ENCODE results near the gene CTNNB1. TPM values are rescaled to one million over a fixed set of nuclear protein-coding genes. Genes with fewer than 3 reads are reported as not detected.

Gene CTNNB1
- total and polyA plus RNA-seq, 2 of the 13 experiments (the other 11 are each of a cell fraction or from before 2014, with no cell fraction given), result 398 to 489 TPM

DNA sequence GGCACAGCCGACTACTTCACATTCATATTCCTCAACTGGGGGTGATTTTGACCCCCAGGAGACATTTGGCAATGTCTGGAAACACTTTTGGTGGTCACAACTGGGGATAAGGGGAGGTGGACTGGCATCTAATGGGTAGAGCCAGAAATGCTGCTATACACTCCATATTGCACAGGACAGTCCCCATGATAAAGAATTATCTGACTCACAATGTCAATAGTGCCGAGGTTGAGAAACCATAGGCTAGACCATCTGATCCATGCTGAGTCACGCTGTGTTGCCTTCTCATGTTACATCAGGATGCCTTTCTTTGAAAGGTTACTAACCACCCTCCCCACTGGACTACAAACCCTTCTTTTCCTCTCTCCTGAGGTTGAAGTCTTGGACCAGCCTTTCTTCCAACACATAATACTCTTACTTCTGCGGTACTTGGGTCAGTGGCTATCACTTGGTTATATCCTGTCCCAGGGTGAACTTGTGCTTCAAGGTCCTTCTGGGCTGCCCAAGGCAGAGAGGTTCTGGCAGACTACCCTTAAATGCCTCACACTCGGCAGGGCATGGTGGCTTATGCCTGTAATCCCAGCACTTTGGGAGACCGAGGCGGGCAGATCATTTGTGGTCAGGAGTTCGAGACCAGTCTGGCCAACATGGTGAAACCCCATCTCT is 68.8 kb downstream of the CTNNB1 start (continued):
- TF ChIP-seq, protein P1, sequence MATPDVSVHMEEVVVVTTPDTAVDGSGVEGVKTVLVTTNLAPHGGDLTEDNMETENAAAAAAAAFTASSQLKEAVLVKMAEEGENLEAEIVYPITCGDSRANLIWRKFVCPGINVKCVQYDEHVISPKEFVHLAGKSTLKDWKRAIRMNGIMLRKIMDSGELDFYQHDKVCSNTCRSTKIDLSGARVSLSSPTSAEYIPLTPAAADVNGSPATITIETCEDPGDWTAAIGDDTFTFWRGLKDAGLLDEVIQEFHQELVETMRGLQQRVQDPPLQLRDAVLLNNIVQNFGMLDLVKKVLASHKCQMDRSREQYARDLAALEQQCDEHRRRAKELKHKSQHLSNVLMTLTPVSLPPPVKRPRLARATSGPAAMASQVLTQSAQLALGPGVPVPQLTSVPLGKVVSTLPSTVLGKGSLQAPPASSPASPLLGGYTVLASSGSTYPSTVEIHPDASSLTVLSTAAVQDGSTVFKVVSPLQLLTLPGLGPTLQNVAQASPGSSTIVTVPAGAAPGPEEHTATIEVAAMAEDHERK (CRISPR knock-in tag; IDR thresholded peaks at IDR 0.05; ENCODE audit: low read depth), result 0 out of 2 replicates have a peak, but pooled peaks have one; percentile 41
- TF ChIP-seq, protein P2, sequence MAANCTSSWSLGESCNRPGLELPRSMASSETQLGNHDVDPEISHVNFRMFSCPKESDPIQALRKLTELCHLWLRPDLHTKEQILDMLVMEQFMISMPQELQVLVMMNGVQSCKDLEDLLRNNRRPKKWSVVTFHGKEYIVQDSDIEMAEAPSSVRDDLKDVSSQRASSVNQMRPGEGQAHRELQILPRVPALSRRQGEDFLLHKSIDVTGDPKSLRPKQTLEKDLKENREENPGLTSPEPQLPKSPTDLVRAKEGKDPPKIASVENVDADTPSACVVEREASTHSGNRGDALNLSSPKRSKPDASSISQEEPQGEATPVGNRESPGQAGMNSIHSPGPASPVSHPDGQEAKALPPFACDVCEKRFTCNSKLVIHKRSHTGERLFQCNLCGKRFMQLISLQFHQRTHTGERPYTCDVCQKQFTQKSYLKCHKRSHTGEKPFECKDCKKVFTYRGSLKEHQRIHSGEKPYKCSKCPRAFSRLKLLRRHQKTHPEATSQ (CRISPR knock-in tag; IDR thresholded peaks at IDR 0.05; ENCODE audit: borderline replicate concordance), result no peak
- TF ChIP-seq FOXK2 (IDR thresholded peaks at IDR 0.05) (peak; percentile 65), CHD2 (IDR thresholded peaks at IDR 0.05; ENCODE audit: low read depth, low read length) (no peak), HOXA7 (CRISPR knock-in tag; IDR thresholded peaks at IDR 0.05) (no peak), ZBTB3 (CRISPR knock-in tag; IDR thresholded peaks at IDR 0.05; ENCODE audit: borderline replicate concordance, low read depth) (0 out of 2 replicates have a peak, but pooled peaks have one; percentile 63), NFYC (CRISPR knock-in tag; IDR thresholded peaks at IDR 0.05) (0 out of 2 replicates have a peak, but pooled peaks have one; percentile 32), NFKB2 (CRISPR knock-in tag; IDR thresholded peaks at IDR 0.05; ENCODE audit: borderline replicate concordance) (no peak), LCORL (IDR thresholded peaks at IDR 0.05) (no peak), LCORL (CRISPR knock-in tag; IDR thresholded peaks at IDR 0.05) (peak; percentile 61), TCF7L2 (IDR thresholded peaks at IDR 0.05; ENCODE audit: low read depth, low read length) (no peak), JUN (CRISPR knock-in tag; IDR thresholded peaks at IDR 0.05) (peak; percentile 91), TBX2 (CRISPR knock-in tag; IDR thresholded peaks at IDR 0.05; ENCODE audit: borderline replicate concordance) (peak; percentile 88), SAP130 (CRISPR knock-in tag; IDR thresholded peaks at IDR 0.05; ENCODE audit: low read depth) (peak; percentile 98), DNMT3B (CRISPR knock-in tag; conservative IDR thresholded peaks at IDR 0.05) (0 out of 2 replicates have a peak, but pooled peaks have one; percentile 49), PCBP2 (optimal IDR thresholded peaks at IDR 0.05; ENCODE audit: low read depth, low read length, poor library complexity, severe bottlenecking) (no peak)
- TF ChIP-seq, protein P3, sequence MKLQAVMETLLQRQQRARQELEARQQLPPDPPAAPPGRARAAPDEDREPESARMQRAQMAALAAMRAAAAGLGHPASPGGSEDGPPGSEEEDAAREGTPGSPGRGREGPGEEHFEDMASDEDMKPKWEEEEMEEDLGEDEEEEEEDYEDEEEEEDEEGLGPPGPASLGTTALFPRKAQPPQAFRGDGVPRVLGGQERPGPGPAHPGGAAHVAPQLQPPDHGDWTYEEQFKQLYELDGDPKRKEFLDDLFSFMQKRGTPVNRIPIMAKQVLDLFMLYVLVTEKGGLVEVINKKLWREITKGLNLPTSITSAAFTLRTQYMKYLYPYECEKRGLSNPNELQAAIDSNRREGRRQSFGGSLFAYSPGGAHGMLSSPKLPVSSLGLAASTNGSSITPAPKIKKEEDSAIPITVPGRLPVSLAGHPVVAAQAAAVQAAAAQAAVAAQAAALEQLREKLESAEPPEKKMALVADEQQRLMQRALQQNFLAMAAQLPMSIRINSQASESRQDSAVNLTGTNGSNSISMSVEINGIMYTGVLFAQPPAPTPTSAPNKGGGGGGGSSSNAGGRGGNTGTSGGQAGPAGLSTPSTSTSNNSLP (IDR thresholded peaks at IDR 0.05; ENCODE audit: low read depth, low read length), result peak; percentile 96
- TF ChIP-seq, protein P4, sequence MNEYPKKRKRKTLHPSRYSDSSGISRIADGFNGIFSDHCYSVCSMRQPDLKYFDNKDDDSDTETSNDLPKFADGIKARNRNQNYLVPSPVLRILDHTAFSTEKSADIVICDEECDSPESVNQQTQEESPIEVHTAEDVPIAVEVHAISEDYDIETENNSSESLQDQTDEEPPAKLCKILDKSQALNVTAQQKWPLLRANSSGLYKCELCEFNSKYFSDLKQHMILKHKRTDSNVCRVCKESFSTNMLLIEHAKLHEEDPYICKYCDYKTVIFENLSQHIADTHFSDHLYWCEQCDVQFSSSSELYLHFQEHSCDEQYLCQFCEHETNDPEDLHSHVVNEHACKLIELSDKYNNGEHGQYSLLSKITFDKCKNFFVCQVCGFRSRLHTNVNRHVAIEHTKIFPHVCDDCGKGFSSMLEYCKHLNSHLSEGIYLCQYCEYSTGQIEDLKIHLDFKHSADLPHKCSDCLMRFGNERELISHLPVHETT (CRISPR knock-in tag; conservative IDR thresholded peaks at IDR 0.05), result peak; percentile 51; the same call in 1 of the 2 replicates
- TF ChIP-seq, protein P5, sequence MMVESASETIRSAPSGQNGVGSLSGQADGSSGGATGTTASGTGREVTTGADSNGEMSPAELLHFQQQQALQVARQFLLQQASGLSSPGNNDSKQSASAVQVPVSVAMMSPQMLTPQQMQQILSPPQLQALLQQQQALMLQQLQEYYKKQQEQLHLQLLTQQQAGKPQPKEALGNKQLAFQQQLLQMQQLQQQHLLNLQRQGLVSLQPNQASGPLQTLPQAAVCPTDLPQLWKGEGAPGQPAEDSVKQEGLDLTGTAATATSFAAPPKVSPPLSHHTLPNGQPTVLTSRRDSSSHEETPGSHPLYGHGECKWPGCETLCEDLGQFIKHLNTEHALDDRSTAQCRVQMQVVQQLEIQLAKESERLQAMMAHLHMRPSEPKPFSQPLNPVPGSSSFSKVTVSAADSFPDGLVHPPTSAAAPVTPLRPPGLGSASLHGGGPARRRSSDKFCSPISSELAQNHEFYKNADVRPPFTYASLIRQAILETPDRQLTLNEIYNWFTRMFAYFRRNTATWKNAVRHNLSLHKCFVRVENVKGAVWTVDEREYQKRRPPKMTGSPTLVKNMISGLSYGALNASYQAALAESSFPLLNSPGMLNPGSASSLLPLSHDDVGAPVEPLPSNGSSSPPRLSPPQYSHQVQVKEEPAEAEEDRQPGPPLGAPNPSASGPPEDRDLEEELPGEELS (CRISPR knock-in tag; IDR thresholded peaks at IDR 0.05), result peak; percentile 85
- TF ChIP-seq, protein P6, sequence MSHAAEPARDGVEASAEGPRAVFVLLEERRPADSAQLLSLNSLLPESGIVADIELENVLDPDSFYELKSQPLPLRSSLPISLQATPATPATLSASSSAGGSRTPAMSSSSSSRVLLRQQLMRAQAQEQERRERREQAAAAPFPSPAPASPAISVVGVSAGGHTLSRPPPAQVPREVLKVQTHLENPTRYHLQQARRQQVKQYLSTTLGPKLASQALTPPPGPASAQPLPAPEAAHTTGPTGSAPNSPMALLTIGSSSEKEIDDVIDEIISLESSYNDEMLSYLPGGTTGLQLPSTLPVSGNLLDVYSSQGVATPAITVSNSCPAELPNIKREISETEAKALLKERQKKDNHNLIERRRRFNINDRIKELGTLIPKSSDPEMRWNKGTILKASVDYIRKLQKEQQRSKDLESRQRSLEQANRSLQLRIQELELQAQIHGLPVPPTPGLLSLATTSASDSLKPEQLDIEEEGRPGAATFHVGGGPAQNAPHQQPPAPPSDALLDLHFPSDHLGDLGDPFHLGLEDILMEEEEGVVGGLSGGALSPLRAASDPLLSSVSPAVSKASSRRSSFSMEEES (CRISPR knock-in tag; IDR thresholded peaks at IDR 0.05), result peak; percentile 96

All from HepG2 (cell line).